MM.1S (cell line): Measurements from ENCODE around the gene RBMS3.

Experiments used
- DNase-seq: peaks from one replicate; pipeline ENCODE4 v3.0.0-alpha.2; 2015
- H2AFZ ChIP-seq: fragments of 300-600 bp; sonication (generic); 2 replicates; pipeline ENCODE4 v1.6.0; 2016; ENCODE audit warnings: antibody characterized with exemption, low read length
- H3F3A ChIP-seq: fragments of 300-600 bp; sonication (generic); 2 replicates; pipeline ENCODE4 v1.6.1; 2016; ENCODE audit warnings: mild to moderate bottlenecking, antibody characterized with exemption, low read length, moderate library complexity, mixed read lengths; ENCODE audit not compliant: insufficient read depth
- H3K27ac ChIP-seq: fragments of 300-600 bp; sonication (generic); 2 replicates; pipeline ENCODE4 v1.5.1; 2016; ENCODE audit warnings: mild to moderate bottlenecking, low read length
- H3K27me3 ChIP-seq: fragments of 300-600 bp; sonication (generic); replicated peaks from 2 replicates; pipeline ENCODE4 v1.6.0; 2016; ENCODE audit warnings: low read length; ENCODE audit not compliant: insufficient read depth
- H3K36me3 ChIP-seq: fragments of 300-600 bp; sonication (generic); replicated peaks from 2 replicates; pipeline ENCODE4 v1.6.1; 2016; ENCODE audit warnings: mild to moderate bottlenecking, low read length, mixed read lengths; ENCODE audit not compliant: insufficient read depth
- H3K4me1 ChIP-seq: fragments of 300-600 bp; sonication (generic); 2 replicates; pipeline ENCODE4 v1.6.1; 2016; ENCODE audit warnings: low read length, mixed read lengths
- H3K4me2 ChIP-seq: fragments of 300-600 bp; sonication (generic); 2 replicates; pipeline ENCODE4 v1.6.0; 2016; ENCODE audit warnings: low read depth, low read length
- H3K4me3 ChIP-seq: fragments of 300-600 bp; sonication (generic); 2 replicates; pipeline ENCODE4 v1.5.1; 2016; ENCODE audit warnings: low read length, mixed read lengths
- H3K79me2 ChIP-seq: fragments of 300-600 bp; sonication (generic); 2 replicates; pipeline ENCODE4 v1.6.1; 2016; ENCODE audit warnings: mixed run types, low read length, mixed read lengths
- H3K9ac ChIP-seq: fragments of 300-600 bp; sonication (generic); 2 replicates; pipeline ENCODE4 v1.6.1; 2016; ENCODE audit warnings: low read length, mixed read lengths
- H3K9me2 ChIP-seq: fragments of 300-600 bp; sonication (generic); replicated peaks from 2 replicates; pipeline ENCODE4 v1.6.1; 2016; ENCODE audit warnings: mild to moderate bottlenecking, low read length, mixed read lengths; ENCODE audit not compliant: insufficient read depth
- H3K9me3 ChIP-seq: fragments of 300-600 bp; sonication (generic); replicated peaks from 2 replicates; pipeline ENCODE4 v1.6.1; 2016; ENCODE audit warnings: mild to moderate bottlenecking, low read length, mixed read lengths; ENCODE audit not compliant: insufficient read depth
- H4K20me1 ChIP-seq: fragments of 300-600 bp; sonication (generic); 2 replicates; pipeline ENCODE4 v1.6.1; 2016; ENCODE audit warnings: mild to moderate bottlenecking, low read length, moderate library complexity, mixed read lengths; ENCODE audit not compliant: insufficient read depth
- EZH2 ChIP-seq: fragments of 300-600 bp; sonication (generic); optimal IDR thresholded peaks from 2 replicates; pipeline ENCODE3; 2017; ENCODE audit warnings: low read depth, mild to moderate bottlenecking, antibody characterized with exemption, low read length, mixed read lengths
- EZH2phosphoT487 ChIP-seq: fragments of 300-600 bp; sonication (generic); IDR thresholded peaks from 2 replicates; pipeline ENCODE4 v1.6.1; 2018; ENCODE audit warnings: antibody characterized with exemption, low read length
- TF ChIP-seq, protein P1 (sequence below): fragments of 300-600 bp; sonication (generic); IDR thresholded peaks from 2 replicates; pipeline ENCODE4 v1.5.1; 2016; ENCODE audit warnings: antibody characterized with exemption, low read length, mixed read lengths

The RBMS3 gene

DNA sequence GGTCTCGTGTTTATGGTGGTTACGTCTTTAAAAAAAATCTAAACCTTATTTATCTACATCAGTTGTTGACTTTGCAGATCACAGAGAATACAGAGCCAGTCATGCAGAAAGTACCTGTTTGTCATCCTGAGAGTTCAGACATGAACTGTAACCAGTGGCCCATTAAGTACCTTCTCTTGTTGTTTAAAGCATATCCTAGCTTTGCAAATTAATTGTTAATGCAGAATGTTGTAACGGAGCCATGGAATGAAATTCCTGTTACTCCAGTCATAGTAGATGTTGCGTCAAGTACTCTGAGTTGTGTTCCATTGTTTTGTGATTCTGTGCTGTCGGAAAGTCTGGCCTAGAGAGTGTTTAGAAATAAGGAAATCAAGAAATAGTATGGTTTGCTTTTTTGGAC is 205.2 kb downstream of the RBMS3 start:
- H3K4me3 ChIP-seq, result no peak overlapping the region
- no peak for DNase-seq
- no peaks in the 10 kb centered on the region for H3K4me1 ChIP-seq
- no peak overlapping the region for H3K4me2 ChIP-seq
- H3K27me3 ChIP-seq, result no peaks in the 10 kb centered on the region
- H3K27ac ChIP-seq, result no peak overlapping the region
- TF ChIP-seq, protein P1, sequence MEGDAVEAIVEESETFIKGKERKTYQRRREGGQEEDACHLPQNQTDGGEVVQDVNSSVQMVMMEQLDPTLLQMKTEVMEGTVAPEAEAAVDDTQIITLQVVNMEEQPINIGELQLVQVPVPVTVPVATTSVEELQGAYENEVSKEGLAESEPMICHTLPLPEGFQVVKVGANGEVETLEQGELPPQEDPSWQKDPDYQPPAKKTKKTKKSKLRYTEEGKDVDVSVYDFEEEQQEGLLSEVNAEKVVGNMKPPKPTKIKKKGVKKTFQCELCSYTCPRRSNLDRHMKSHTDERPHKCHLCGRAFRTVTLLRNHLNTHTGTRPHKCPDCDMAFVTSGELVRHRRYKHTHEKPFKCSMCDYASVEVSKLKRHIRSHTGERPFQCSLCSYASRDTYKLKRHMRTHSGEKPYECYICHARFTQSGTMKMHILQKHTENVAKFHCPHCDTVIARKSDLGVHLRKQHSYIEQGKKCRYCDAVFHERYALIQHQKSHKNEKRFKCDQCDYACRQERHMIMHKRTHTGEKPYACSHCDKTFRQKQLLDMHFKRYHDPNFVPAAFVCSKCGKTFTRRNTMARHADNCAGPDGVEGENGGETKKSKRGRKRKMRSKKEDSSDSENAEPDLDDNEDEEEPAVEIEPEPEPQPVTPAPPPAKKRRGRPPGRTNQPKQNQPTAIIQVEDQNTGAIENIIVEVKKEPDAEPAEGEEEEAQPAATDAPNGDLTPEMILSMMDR, result no peak
- TF ChIP-seq EZH2phosphoT487 (no peak), EZH2 (no peak)
- no peaks in the 10 kb centered on the region for H3K9me2 ChIP-seq
- no peak overlapping the region for H2AFZ ChIP-seq
- no peaks in the 10 kb centered on the region for H3K79me2 ChIP-seq
- no peaks in the 10 kb centered on the region for H3K9me3 ChIP-seq
- H3F3A ChIP-seq, result no peaks in the 10 kb centered on the region
- H3K36me3 ChIP-seq, result no peaks in the 10 kb centered on the region
- no peaks in the 10 kb centered on the region for H4K20me1 ChIP-seq
- no peak overlapping the region for H3K9ac ChIP-seq

DNA sequence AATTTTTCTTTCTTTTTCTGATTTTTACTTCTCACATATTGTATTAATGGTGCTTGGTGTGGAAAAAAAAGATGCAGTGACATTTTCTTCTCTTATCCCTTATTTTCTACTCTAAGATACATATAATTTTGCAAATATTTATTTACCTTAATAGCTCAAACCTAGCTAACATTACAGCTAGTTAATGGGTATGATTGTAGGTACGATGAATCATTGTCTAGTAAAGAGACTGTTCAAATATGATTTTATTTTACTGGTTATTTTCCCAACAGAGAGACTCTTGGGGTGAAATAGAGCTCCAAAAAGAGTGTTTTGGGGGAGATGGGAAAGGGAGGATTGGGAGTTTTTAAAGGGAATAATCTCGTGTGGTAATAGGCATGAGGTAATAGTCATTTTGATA is 206.0 kb downstream of the RBMS3 start:
- no peaks in the 10 kb centered on the region for H3K9me2 ChIP-seq
- no peak overlapping the region for H3K4me3 ChIP-seq
- no peaks in the 10 kb centered on the region for H3K4me1 ChIP-seq
- no peak overlapping the region for H3K9ac ChIP-seq
- H4K20me1 ChIP-seq, result no peaks in the 10 kb centered on the region
- H3F3A ChIP-seq, result no peaks in the 10 kb centered on the region
- H2AFZ ChIP-seq, result no peak overlapping the region
- no peaks in the 10 kb centered on the region for H3K27me3 ChIP-seq
- DNase-seq, result no peak
- no peaks in the 10 kb centered on the region for H3K79me2 ChIP-seq
- no peak overlapping the region for H3K27ac ChIP-seq
- no peak overlapping the region for H3K4me2 ChIP-seq
- no peaks in the 10 kb centered on the region for H3K36me3 ChIP-seq
- TF ChIP-seq EZH2 (no peak), EZH2phosphoT487 (no peak)
- TF ChIP-seq, protein P1, result no peak
- H3K9me3 ChIP-seq, result no peaks in the 10 kb centered on the region

DNA sequence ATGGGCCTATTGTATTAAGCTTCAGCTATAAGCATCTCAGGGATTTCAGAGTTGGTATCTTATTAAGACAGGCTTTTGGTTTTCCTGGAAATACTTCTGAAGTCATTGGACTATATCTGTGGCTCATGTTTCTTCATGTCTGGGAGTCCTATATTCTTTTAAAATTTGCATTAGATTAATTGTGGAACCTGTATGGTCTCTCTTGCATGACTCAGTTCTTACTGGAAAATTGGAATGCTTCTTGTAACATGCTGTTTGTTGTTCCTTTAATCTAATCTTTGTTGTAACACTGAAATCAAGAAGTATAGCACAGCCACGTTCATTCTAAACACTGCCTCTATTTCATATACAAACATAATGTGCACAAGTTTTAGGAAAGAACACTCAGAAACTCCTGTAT is 208.1 kb downstream of the RBMS3 start:
- no peaks in the 10 kb centered on the region for H3K27me3 ChIP-seq
- H4K20me1 ChIP-seq, result no peaks in the 10 kb centered on the region
- no peaks in the 10 kb centered on the region for H3K9me3 ChIP-seq
- no peaks in the 10 kb centered on the region for H3F3A ChIP-seq
- no peak for DNase-seq
- no peaks in the 10 kb centered on the region for H3K9me2 ChIP-seq
- H2AFZ ChIP-seq, result no peak overlapping the region
- no peak overlapping the region for H3K4me3 ChIP-seq
- H3K36me3 ChIP-seq, result no peaks in the 10 kb centered on the region
- no peaks in the 10 kb centered on the region for H3K4me1 ChIP-seq
- H3K9ac ChIP-seq, result no peak overlapping the region
- H3K4me2 ChIP-seq, result no peak overlapping the region
- H3K27ac ChIP-seq, result no peak overlapping the region
- TF ChIP-seq EZH2phosphoT487, result no peak
- TF ChIP-seq, protein P1, result no peak
- no peak for TF ChIP-seq EZH2
- no peaks in the 10 kb centered on the region for H3K79me2 ChIP-seq
